ENCODE data around the gene TAF3.
"Not testable (repeated sequence)": the region's sequence is repeated elsewhere in the genome, so short reads cannot be mapped to it uniquely, and the experiment has no call there.

TAF3 gene

DNA sequence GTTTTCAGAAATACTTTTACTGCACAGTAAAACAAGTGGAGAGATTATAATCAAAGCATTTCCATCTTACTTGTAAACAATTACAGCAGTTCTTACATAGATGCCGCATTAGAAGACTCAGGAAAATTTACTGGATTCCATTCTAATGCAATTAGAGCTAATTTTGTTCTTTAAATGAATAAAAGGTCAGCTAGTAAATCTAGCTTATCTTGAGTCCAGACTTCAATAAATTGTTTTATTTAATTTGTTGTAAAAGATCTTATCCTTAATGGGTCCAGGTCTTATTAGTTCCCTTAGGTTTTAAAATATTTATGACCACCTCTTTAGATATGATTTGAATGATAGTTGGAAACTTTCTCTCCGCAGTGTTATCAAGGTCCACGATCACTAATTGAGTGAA is 166.0 kb downstream of the TAF3 start:
- DNase-seq, result no peak

DNA sequence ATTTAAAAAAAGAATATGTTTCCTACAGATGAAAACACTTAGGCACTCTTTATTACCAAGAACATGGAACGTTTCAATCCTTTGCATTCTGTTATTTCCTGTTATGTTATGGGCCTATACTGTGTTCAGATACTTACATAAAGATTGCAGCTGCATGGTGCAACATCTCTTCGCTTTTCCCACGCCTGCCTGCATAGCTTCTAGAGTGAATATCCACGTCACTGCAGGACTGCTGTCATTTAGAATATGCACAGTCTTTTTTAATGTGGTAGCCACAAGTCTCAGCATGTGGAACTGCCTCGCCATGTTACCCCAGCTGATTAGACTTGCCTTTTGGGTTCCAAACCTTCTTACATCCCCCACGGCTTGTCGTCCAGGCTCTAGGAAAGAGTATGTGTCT is 166.6 kb downstream of the TAF3 start:
- no peak for DNase-seq

DNA sequence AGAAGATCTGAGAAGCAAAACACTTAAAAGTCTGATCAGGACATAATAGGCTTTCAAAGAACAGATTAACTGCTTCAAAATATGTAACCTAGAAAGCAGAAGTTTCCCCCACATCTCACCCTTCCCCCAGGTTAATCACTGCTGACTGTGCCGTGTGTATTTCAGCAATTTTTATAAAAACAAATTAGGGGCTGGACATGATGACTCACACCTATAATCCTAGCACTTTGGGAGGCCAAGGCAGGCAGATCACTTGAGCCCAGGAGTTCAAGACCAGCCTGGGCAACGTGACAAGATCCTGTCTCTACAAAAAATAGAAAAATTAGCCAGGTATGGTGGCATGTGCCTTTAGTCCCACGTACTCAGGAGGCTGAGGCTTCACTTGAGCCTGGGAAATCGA is 168.5 kb downstream of the TAF3 start:
- DNase-seq, result no peak

DNA sequence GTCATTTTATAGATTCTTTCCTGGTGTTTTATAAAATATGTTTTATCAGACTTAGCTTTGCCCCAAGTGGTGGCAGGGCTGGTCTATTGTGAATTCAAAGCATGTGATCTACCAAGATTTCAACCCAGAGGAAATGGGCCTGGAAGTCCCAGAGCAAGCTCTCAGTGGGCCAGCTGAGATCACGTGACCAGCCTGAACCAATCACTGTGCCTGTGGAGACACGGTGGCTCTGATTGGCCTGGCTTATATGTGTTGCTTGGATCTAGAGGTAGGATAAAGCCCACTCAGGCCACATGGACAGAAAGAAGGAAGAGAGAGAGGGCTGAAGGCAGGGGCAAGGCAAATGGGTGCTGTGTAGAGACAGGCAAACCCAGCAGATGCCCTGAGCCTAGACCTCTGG is 170.7 kb downstream of the TAF3 start:
- DNase-seq, result no peak

DNA sequence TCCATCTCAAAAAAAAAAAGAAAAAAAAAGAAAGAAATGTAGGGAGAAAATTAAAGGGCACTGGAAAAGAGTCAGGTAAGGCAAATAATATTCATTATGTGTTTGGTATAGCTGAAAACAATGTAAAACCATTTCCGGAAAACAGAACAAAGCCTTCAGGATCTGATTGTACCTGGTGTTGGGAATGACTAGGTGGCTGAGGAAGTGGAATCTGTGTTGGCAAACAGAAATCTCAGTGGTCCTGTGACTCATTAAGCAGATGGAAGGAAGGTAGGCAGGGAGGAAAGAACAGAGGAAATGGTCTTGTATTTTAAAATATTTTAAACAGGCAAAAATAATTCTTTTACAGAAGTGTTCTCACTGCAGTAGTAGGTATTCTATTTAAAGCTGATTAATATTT is 180.5 kb downstream of the TAF3 start:
- DNase-seq, result no peak

DNA sequence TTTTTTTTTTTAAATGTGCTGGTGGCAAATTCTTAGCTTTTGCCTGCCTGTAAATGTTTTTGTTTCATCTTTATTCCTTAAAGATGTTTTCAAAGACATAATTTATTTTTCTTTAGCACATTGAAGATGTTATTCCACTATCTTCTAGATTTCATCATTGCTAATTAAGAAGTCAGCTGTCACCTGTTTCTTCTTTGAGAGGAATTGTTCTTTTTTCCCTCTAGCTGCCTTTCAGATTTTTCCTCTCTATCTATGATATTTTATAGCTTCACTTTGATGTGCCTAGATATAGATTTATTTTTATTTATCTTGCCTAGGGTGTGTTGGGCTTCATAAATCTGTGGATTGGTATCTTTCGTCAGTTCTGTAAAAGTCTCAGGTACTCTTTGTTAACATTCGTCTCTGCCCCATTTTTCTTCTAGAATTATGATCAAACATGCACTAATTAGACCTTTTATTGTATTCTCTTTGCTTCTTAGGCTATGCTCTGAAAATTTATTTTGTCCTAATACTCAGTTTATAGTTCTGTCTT is 186.2 kb downstream of the TAF3 start:
- no peak for DNase-seq

DNA sequence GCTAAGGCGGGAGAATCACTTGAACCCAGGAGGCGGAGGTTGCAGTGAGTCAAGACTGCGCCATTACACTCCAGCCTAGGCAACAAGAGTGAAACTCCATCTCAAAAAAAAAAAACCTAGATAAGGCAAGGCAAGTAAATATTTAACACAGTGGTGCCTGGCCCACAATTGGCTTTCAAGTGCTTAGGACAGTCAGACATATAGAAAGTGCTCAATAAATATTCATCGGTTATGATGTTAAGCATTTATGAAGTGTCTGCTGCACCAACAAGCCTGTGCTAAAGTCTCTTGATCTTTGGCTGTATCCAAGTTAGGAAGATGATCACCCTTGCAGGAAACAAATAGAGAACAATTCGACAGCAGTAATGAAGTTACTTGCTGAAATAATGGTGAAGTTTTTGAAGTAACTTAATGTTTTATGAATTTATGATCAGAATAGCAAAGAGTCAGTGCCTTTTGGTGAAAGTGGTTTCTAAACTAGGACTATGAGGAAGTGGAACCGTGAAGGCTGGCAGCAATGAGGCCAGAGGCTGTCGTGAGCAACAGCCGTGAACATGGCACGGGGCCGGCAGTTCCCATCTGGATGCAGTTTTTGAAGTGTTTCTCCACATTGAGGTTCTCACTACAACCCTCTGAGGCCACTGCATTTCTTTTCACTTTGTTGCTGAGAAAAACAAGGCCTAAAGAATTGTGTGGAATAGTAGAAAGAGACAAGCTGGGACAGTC is 188.1 kb downstream of the TAF3 start:
- DNase-seq, result no peak

DNA sequence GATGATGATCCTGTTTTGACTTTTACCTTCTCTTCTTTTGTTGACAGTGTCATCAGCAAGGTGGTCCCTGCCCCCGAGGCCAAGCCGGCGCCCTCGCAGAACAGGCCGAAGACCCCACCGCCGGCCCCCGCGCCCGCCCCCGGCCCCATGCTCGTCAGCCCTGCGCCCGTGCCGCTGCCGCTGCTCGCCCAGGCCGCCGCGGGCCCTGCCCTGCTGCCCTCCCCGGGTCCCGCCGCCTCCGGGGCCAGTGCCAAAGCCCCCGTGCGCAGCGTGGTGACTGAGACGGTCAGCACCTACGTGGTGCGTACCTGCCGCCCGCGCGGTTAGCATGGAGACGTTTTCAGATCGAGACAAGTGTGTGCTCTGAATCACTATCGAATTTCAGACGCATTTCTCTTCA is 190.7 kb downstream of the TAF3 start:
- DNase-seq, result no peak

DNA sequence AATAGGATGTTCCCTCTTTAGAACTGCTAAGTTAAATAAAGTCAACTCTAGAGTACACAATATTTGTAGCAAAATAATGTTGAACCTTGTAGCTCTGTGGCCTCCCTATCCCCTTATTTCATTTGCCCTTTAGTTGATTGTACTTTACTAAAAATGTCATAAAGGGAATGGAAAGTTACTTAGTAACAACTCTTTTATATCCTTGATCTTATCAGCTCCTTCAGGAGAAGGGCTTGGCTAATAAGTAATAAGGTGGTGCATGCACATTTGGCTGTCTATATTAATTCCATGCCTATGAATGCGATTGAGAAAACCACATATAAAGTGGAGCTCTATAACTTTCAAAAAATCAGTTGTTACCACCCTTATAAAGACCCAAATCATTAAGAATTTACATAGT is 194.7 kb downstream of the TAF3 start:
- DNase-seq, result no peak

DNA sequence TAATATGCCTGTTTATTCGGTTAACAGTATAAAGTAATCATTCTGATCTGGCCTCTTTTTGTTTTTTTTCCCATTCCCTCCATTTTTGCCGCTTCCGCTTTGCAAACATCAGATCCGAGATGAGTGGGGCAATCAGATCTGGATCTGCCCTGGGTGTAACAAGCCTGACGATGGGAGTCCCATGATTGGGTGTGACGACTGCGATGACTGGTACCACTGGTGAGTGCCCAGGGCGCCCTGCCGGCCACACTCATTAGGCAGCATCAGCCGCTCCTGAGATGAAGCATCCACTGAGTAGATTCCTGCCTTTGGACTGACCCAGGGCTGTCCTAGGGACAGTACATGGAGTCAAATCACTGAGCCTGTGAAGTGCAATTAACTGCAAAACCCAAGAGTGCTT is 195.3 kb downstream of the TAF3 start:
- DNase-seq, result no peak

DNA sequence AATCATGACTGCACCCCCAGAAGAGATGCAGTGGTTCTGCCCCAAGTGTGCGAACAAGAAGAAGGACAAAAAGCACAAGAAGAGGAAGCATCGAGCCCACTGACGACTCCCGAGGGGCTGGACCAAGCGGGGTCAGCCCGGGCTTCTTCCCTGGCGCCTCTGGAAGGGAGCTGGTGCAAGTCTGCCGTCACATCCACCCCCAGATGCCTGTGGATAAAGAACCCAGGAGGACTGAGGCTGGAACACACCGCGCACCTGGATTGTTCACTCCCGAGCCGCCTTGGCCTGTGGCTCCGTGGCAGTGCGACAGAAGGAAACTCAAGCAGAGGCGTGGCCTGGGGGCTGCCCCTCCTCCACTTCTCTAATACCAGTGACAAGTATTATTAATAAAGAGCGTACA is 196.3 kb downstream of the TAF3 start:
- no peak for DNase-seq

DNA sequence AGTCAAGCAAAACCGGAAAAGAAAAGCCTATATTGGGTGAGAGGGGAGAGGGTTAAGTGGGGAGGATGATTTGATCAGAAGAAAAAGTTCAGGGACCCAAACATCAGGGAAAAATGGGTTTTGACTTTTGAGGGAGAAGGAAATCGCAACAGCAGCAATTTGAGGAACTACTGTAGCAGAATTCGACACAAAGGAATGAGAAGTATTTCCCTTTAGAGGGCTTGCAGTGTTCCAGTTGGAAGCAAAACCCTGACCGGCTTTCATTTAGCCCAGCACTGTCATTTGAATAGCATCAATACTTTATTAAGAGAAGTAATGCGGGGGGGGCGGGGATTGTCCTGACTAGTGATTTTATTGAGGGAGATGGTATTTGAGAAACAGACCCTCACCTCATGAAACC is 199.0 kb downstream of the TAF3 start:
- DNase-seq, result no peak

DNA sequence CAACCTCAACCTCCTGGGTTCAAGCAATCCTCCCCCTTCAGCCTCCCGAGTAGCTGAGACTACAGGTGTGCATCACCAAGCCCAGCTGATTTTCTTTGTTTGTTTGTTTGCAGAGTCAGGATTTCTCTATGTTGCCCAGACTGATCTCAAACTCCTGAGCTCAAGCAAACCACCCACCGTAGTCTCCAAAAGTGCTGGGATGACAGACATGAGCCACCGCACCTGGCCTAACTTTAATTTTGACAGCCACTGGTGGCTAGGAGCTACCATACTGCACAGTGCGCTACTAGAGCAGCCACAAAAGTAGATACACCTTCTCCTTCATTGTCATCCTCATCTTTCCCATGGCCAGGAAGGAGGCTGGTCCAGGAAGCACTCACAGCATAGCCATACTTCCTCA is 205.0 kb downstream of the TAF3 start:
- DNase-seq, result no peak

DNA sequence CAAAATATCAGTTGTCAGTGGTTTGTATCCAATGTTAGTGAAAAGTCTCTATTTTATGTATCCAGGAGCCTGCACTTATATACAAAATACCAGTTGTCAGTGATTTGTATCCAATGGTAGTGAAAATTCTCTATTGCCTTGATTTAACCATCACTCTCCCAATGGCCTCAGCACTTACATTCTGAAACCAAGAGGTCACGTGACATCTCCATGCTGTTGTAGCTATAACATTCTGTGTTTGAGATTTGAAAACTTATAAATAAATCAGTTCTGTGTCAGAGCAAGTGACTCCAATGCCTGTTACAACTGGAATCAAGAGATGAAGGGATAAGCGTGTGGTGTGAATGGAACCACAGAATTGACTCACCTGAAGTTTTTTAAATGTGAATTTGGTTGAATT is 205.5 kb downstream of the TAF3 start:
- DNase-seq, result no peak

DNA sequence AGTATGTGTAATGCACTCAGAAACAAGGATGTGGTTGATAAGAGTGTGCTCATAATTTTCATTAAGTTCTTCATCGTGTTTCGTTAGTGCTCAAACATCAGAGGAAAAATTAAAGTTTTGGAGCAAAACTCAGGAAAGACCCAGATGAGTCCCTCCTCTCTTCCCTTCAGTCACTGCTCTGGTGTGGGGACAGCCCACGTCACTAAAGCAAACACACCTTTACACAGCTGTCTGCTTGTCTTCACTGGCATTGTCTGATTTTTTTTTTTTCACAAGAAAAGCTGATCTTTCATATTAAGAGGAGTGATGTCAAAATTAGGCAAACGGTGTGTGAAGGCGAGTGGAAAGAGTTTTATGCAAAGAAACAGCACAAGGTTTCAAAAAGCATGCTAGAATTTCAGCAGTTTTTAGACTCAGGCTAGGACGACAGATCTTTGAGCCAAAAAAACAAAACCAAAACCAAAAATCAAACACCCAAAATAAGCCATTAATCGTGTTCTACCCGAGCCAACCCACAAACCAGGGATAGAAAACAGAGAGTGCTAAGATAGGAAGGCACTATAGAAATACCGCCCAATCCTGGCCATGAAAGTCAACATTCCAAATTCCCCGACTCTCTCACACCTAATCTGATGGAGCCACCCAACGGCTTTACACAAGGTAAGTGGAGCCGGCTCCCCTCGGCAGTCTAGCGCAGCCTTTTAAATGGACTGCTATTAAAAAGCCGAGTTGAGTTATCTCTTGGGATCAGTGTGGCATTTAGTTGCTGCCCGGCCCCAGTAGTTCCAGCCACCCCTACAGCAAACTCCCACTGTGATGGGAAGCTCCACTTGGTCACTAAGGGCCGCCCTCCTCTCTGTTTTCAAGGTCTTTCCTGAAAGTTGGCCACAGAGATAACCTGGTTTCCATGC is 208.3 kb downstream of the TAF3 start:
- no peak for DNase-seq

DNA sequence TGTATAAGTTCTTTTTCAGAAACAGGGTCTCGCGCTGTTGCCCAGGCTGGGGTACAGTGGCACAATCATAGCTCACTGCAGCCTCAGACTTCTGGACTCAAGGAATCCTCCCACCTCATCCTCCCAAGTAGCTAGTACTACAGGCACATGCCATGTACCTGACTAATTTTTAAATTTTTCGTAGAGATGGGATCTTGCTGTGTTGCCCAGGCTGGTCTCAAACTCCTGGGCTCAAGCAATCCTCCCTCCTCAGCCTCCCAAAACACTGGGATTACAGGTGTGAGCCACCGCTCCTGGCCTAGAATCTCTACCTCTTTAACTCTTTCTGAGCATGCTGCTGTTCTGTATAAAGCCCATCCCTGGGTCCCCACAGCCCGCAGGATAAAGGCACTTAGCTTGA is 212.9 kb downstream of the TAF3 start:
- not testable (repeated sequence) for DNase-seq

DNA sequence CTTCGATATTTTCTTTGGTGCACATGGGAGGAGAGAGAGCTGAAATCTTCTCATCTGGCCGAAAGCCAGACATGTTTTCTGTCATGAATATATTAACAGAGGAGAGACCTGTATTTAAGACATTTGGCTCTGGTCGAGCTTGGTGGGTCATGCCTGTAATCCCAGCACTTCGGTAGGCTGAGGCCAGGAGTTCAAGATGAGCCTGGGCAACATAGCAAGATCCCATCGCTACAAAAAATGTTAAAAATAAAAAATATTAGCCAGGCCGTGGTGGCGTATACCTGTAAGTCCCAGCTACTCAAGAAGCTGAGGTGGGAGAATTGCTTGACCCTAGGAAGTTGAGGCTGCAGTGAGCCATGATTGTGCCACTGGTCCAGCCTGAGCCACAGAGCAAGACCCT is 214.3 kb downstream of the TAF3 start:
- DNase-seq, result no peak

DNA sequence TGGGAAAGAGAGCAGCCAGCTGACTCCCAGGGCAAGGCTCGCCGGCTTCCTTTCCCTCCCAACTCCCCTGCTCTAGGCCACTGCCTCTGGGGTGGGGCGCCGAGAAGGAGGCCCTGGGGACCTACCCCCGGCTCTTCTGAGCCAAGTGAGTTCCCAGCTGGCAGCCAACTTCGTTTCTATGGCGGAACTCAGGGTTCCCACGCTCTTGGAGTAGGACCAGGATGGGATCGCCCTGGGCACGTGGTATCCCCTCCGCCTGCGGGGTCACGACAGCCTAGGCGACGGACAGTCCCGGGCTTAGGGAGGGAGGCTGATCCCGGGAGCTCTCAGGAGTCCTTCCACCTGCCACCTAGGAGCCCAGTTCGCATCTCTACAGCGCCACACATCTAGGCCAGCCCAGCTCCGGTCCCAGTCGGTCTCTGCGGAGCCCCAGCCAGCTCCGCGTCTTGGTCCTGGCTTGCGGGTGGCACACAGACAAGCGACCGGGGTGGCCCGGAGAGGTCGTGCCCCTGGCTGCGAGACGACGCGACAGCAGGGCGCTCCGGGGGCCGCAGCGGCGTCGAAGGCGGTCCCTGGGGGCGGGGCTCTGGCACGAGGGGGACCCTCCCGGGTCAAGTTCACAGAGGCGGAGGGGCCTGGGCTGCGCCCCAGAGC is 215.6 kb downstream of the TAF3 start:
- no peak for DNase-seq

DNA sequence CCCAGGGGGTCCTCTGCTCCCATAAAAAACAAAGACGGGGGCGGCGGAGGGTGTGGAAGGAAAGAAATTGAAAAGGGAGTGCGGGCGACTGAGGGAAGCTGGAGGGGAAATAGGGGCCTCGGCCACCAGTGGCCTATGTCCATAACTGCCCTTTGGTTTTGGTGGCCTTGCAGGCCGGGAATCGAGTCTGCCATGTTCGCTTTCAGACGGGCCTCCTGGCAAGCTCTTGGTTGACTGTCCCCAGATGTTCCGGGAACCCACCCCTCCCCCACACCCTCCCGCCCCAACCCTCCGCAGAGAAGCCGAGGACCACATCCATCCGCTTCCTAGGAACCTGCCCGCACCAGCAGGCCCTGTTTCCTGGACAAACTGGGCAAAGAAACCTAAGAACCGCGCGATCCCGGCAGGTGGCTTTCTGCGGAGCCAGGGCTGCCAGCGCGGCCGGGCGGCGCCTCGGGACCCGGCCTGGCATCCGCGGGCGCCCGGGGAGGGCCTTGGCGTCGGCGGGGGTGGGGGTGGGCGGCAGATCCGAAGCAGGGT is 216.2 kb downstream of the TAF3 start:
- DNase-seq, result no peak

DNA sequence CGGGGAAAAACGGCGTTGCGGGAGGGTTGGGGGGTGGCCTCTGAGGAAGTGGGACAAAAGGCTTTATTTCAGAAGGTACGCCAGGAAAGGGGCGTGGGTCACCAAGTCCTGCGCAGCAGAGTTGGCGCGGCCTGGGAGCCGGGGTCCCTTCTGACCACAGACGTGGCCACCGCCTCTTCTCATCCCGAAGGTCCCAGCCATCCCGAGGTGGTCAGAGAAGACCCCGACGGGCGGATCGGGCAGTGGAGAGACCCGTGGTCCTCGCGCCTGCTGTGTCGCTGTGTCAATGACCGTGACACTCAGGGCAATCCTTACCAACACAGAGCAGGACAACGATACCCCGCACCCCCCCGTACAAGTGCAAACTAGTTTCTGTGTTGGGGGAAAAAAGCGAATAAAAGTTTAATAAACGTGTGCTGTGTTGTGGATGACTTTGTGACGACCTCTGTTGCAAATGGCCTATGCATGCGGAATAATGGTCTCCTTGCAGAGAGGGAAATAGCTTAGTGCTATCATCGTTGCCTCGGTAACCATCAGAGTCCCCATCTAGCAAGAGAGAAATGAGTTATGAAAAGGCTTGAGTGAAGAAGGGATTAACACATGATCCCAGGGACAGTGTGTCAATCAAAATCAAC is 216.8 kb downstream of the TAF3 start:
- no peak for DNase-seq

DNA sequence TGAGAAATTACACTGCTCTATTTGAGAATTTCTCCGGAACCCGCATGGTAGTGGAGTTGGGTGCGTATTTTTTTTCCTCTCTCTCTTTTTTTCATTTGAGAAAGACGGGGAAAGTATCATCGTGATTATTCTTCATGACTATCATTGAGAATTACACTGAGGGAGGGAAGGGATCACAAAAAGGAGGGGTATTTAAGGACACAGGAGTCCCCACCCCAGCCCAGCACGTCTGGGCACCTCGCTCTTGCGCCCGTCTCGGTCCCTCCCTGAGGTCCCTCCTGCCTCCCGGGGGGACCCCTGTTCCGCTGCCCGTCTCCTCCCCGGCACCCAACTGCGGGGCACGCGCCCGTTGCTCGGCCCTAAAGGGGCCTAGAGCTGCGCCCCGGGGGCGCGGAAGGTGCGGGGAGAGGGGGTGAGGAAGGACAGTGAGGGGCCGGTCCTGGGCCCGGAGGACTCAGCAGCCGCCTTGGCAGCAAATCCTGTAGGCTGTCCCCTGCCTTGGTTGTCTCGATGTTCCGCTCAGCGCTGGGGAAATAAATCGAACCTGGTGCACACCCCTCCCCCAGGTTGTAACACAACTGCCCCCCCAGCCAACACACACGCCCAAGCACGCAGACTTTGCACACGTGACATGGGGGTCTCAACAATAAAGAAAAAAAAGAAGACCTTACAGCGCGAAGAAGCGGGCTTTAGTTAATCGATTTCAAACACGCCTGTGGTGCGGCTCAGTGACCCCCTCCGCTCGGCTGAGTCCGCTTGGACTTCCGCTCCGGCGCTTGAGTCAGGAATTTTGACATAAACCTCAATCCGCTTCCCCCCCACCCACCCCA is 217.6 kb downstream of the TAF3 start:
- no peak for DNase-seq

Measured in SHP77 (cell line).